HFFc6 (cell line): ENCODE measurements around the gene PPP1R14B. TPM values are rescaled to one million over a fixed set of nuclear protein-coding genes. Genes with fewer than 3 reads are reported as not detected.
A peak's percentile ranks its signal among the peaks of the same experiment; 100 is the strongest.

Experiments used
- DNase-seq: peaks from one replicate; pipeline ENCODE4 v3.0.0-alpha.2; 2018
- H3K27ac Mint-ChIP-seq: 2 replicates; pipeline ENCODE4 v1.8.0; 2020; ENCODE audit warnings: mild to moderate bottlenecking, mixed read lengths
- H3K27me3 Mint-ChIP-seq: 2 replicates; pipeline ENCODE4 v1.8.0; 2021; ENCODE audit warnings: mild to moderate bottlenecking, moderate library complexity, mixed read lengths; ENCODE audit not compliant: insufficient read depth
- H3K36me3 Mint-ChIP-seq: 2 replicates; pipeline ENCODE4 v1.8.0; 2021; ENCODE audit warnings: low read depth, mixed read lengths
- H3K4me1 Mint-ChIP-seq: 2 replicates; pipeline ENCODE4 v1.8.0; 2020; ENCODE audit warnings: low read depth, mixed read lengths
- H3K4me3 Mint-ChIP-seq: 2 replicates; pipeline ENCODE4 v1.8.0; 2020; ENCODE audit warnings: mild to moderate bottlenecking, moderate library complexity, mixed read lengths
- H3K9me3 Mint-ChIP-seq: 2 replicates; pipeline ENCODE4 v1.8.0; 2020; ENCODE audit warnings: mild to moderate bottlenecking, mixed read lengths
- CTCF ChIP-seq: fragments of 200-600 bp; sonication (generic); IDR thresholded peaks from 2 replicates; pipeline ENCODE4 v1.5.0; 2021; ENCODE audit warnings: antibody characterized with exemption, mild to moderate bottlenecking
- total RNA-seq, 6 experiments: library from RNA; stranded (reverse); fragmentation: NEBNext Ultra II Directional; extraction: Animal tissue kit (Norgen Biotek cat#: 25700); gene quantifications; 2 replicates in 1 of 6; 3 replicates in 5 of 6; pipeline ENCODE4 v1.2.3, GENCODE V29; 2021

Gene PPP1R14B
- total RNA-seq, 6 experiments from 2014 or later: 386 to 478 (median 429) TPM

GRCh38 chr11:64291752-64292459 lies 45.2 kb upstream of the PPP1R14B start:
- Mint-ChIP-seq H3K4me3 (no peak overlapping the region), H3K36me3 (no peaks in the 10 kb centered on the region), H3K4me1 (peaks cover under 1% of the 10 kb centered on the region; the same call in 1 of the 2 replicates), H3K27ac (no peak overlapping the region), H3K9me3 (no peaks in the 10 kb centered on the region), H3K27me3 (peaks cover 53% of the 10 kb centered on the region)
- DNase-seq: no peak
- no peak for TF ChIP-seq CTCF

- Mint-ChIP-seq H3K27ac (no peak within 1 kb of the TSS), H3K36me3 (no peaks in the 10 kb centered on the region), H3K4me1 (peaks cover 7% of the 10 kb centered on the region), H3K4me3 (0 out of 2 replicates have a peak within 1 kb of the TSS, but pooled peaks have one; percentile 17), H3K9me3 (no peaks in the 10 kb centered on the region), H3K27me3 (peaks cover 49% of the 10 kb centered on the region)
- no peak for DNase-seq
- no peak for TF ChIP-seq CTCF
Measured at GRCh38 chr11:64291262-64291751, 44.6 kb upstream of the PPP1R14B start, which contains the start of gene KCNK4. TSS of gene KCNK4 (plus strand) at chr11:64291302. CDS start at chr11:64293019, 1,717 bp downstream.

- peaks cover 9% of the 10 kb centered on the region for H3K4me1 Mint-ChIP-seq
- no peak for DNase-seq
- 0 out of 2 replicates have a peak overlapping the region, but pooled peaks have one; percentile 17 for H3K4me3 Mint-ChIP-seq
Measured at GRCh38 chr11:64290352-64291261, 43.9 kb upstream of the PPP1R14B start.

GRCh38 chr11:64289002-64289564 lies 42.3 kb upstream of the PPP1R14B start:
- H3K4me1 Mint-ChIP-seq: peaks cover 9% of the 10 kb centered on the region
- H3K9me3 Mint-ChIP-seq: no peaks in the 10 kb centered on the region
- H3K27me3 Mint-ChIP-seq: peaks cover 27% of the 10 kb centered on the region
- DNase-seq: no peak
- no peak for TF ChIP-seq CTCF
- no peaks in the 10 kb centered on the region for H3K36me3 Mint-ChIP-seq
- no peak overlapping the region for H3K27ac Mint-ChIP-seq
- no peak overlapping the region for H3K4me3 Mint-ChIP-seq

More at GRCh38 chr11:64290352-64291261, 43.9 kb upstream of the PPP1R14B start:
- H3K36me3 Mint-ChIP-seq: no peaks in the 10 kb centered on the region
- peaks cover 42% of the 10 kb centered on the region for H3K27me3 Mint-ChIP-seq
- TF ChIP-seq CTCF: no peak
- H3K9me3 Mint-ChIP-seq: no peaks in the 10 kb centered on the region
- H3K27ac Mint-ChIP-seq: no peak overlapping the region

- Mint-ChIP-seq H3K9me3 (no peaks in the 10 kb centered on the region), H3K36me3 (no peaks in the 10 kb centered on the region), H3K4me1 (peaks cover 11% of the 10 kb centered on the region), H3K27me3 (peaks cover 20% of the 10 kb centered on the region), H3K27ac (no peak overlapping the region), H3K4me3 (no peak overlapping the region)
- no peak for DNase-seq
- no peak for TF ChIP-seq CTCF
Measured at GRCh38 chr11:64288353-64288750, 41.6 kb upstream of the PPP1R14B start.
